HG03378 (cell line): ENCODE measurements around the gene TUBGCP5.

Source experiments
- ATAC-seq: cut with Tn5 transposase; IDR thresholded peaks from one replicate; pipeline ENCODE4 v1.9.1; 2021; ENCODE audit warnings: mild to moderate bottlenecking, moderate library complexity; ENCODE audit not compliant: unreplicated experiment

Gene TUBGCP5

DNA sequence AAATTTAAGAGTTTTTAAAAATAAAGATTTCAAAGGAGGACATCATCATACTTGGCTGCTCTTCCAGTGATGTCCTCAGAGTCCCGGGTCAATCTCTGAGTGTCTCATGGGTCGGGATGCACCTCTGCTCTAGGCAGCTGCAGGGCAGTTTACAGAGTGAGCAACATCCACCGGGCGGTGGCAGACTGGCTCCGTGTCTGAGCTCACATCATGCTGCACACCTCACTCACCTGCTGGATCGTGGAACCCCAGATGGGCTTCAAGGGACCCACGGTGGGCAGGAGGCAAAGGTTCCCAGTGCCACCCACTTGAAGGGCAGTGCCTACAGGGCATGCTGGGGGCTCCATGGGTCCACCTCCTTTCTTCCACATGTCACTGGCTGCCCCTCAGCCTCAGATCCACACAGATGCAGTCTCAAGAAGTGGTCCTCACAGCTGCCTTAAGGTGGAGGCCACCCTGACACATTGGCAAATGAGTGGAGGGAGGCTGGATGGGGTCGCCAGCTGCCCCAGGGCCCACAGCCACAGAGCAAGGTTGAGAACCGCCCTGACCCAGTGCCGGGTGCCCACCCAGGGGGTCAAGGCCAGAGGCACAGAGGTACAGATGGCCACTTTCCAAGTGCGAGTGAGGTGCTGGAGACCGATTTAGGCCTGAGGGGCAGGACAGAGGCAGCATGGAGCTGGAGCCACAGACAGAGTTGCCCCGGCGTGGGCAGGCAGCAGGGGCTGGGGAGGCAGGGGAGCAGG, 84.4 kb downstream of the TUBGCP5 start:
- no peak for ATAC-seq

DNA sequence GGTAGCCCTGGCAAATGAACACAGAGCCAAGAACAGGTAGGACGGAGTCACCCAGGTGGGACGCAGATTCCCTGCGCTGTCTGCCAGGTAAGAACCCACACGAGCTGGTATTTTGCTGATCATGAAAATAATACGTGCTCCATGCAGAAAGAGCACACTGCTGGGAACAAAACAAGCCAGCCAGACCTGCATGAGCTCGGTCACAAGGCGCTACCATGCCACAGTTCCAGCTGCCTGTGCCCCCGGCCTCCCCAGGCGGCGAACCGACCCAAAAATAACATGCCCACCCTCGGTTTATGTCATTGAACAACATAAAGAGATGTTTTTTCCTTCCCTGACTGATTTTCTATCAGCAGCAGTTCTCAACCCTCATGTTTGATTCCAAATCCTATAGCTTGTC, 85.0 kb downstream of the TUBGCP5 start:
- no peak for ATAC-seq

- ATAC-seq = no peak
Measured at GRCh38 chr15:22952796-22953579, 86.4 kb downstream of the TUBGCP5 start.

DNA sequence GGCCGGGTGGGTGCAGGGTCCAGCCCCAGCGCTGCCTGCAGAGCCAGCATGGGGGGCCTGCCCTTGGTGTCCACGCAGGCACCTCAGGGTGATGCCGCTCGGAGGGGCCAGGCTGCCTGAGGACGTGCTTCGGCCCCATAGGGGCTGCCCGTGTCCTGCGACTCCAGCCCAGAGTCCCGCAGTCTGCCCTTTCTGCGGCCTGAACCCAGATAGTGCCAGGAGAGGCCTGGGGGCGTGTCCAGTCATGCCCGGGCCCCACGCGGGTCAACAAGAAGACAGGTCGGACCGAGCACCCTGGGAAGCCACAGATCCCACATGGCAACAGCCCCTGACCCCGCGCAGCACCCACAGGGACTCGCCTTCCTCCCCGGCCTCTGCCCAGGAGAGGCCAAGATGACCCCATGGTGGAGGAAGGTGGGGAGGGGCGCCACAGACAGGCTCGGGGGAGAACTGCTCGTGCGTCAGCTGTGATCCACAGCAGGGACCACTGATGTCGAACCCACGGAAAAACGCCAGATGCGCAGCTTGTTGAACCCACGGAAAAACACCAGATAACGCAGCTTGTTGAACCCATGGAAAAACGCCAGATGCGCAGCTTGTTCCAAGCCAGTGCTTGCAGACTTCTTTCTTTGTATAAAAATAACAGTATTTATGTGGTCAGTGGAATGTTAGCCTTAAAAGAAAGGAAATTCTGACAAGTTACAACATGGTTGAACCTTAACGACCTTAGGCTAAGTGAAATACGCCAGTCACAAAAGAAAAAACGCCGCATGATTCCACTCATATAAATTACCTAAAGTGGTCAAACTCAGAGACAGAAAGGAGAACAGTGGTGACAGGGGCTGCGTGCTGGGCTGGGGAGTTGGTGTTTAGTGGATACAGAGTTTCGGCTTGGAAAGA, 87.7 kb downstream of the TUBGCP5 start:
- no peak for ATAC-seq

- no peak for ATAC-seq
Measured at GRCh38 chr15:22951031-22951380, 88.4 kb downstream of the TUBGCP5 start.

DNA sequence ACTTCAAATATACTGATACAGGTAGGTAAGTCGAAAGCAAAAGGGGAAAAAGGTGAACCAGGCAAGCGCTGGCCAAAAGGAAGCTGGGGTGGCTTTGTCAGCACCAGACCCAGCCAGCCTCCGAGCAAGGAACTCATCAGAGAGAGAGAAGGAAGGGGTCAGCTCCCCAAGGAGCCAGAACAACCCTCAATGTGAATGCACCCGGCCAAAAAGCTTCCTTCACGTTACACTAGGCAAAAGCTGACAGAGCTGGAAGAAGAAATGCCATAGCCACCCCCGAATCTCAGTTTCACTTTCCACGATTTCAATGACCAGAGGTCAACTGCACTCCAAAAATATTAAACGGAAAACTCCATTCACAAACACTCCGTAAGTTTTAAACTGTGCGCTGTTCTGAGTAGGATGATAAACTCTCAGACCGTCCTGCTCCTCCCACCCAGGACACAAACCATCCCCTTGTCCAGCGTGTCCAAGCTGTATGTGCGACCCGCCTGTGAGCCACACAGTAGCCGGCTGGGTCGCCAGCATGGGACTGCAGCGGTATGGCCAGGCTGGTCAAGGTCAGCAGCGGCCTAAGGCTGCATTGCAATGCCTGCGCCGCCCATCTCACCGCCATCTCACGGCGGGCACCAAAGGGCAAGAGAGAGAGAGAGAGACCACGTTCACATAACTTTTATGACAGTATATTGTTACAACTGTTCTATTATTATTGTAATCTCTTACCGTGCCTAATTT, 88.9 kb downstream of the TUBGCP5 start:
- no peak for ATAC-seq
